GOT3 (cell line): Measurements from ENCODE around the gene SUPT20HL2.
"Not testable (repeated sequence)": the region's sequence is repeated elsewhere in the genome, so short reads cannot be mapped to it uniquely, and the experiment has no call there.

Experiments
- DNase-seq: peaks from one replicate; lab custom pipeline; 2025; ENCODE audit warnings: mixed read lengths; lab: John Stamatoyannopoulos, UW

SUPT20HL2 gene

DNA sequence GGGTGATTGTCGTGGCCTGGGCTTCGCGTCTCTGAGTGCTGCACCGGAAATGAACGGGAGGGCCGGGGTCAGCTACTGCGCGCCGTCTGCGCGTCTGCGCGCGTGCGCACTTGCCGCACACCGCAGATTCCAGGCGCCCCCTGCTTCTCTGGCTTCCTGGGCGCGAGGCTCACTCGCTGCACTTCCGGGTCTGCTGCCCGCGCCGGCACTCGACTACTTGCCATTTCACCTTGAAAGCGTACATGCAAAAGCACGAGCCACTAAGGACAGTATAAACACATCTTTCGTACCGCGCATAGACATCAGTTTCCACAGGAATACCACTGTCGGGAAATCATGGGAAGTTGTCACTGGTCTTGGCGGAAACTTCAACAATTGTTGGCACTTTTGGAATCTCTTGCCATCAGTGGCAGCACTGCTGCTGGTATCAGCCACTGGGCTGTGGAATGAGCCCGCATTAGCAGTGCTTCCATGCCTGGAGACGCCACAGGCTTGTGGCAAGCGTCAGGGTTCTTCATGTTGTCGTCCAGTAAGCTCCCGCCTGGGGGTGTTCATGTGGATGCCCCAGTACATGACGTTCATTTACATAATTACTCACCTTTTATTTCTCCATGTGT, at the start of gene SUPT20HL2:
TSS of gene SUPT20HL2 (minus strand) at position 51 of the 617 bp plus-strand sequence. CDS start 754 bp downstream, outside the sequence.
- no peak for DNase-seq

GRCh38 chrX:24362089-24362745, 48.3 kb upstream of the SUPT20HL2 start:
- not testable (repeated sequence) for DNase-seq

GRCh38 chrX:24360272-24360671, 46.4 kb upstream of the SUPT20HL2 start, which contains the start of gene SUPT20HL1:
Gene SUPT20HL1, plus strand, starts transcription at chrX:24360639. Its CDS starts 2,122 bp downstream, at chrX:24362761.
- DNase-seq = no peak

DNA sequence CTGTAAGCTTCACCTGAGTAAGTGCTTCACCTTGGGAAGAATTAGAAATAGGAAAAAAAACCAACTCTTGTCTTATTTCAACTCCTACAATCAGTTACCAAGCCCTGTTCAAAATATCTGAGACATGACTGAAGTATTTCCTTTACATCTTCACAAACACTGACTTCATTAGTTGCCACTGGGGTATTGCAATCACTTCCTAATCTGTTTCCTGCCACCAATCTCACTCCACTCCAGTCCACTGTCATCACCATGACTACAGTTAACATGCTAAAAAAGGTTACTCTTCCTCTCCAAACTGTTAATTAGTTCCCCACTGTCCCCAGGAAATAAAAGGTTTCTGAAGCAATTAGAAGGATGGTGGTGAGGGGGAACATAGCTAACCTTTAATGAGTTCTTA, 43.2 kb upstream of the SUPT20HL2 start:
- no peak for DNase-seq

- DNase-seq = no peak
Measured at GRCh38 chrX:24355095-24355494, 41.2 kb upstream of the SUPT20HL2 start.

GRCh38 chrX:24350217-24350616, 36.3 kb upstream of the SUPT20HL2 start:
- DNase-seq = no peak

DNA sequence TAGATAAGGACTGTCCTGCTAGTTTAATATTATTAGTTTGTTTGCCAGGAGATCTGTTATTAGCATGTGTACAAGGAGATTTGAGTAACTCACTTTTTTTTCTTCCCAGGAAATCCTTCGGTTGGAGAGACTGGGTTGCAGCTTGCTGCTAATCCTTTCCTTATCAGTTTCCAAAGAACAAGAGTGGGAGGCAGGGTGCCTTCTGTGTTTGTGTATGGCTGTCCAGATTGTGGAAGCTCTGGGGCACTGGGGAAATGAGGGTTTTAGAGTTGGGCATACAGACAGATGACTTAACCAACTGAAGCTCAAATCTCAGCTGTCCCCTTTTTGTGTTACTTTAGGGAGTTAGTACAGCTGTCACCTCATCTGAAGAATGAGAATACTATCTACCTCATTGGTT, 34.0 kb upstream of the SUPT20HL2 start:
- DNase-seq = no peak

DNA sequence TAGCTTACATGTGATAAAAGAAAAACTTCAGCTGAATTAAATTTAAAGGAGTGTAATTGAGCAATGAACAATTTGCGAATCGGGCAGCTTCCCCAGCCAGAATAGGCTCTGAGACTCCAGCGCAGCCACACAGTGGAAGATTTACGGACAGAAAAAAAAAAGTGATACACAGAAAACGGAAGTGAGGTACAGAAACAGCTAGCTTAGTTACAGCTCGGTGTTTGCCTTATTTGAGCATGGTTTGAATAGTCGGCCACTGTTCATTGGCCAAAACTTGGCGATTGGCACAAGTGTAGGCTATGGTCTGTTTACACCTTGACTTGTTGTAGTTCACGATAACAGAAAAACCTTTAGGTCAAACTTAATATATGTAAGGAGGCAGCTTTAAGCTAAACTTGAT, 29.9 kb upstream of the SUPT20HL2 start:
- DNase-seq = no peak

- DNase-seq = peak; percentile 3
Measured at GRCh38 chrX:24341795-24342194, 27.9 kb upstream of the SUPT20HL2 start.

DNA sequence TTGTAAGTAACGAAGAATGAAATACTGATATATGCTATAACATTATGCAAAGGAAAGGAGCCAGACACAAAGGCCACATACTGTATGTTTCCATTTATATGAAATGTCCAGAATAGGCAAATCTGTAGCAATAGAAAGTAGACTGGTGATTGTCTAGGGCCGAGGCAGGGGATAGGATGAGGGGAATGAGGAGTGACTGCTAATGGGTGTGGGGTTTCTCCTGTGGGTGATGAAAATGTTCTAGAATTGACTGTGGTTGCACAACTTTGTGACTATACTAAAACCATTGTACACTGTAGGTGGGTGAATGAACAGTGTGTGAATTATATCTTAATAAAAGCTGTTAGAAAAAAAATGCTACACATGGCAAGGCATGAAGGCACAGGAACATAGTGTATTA, 26.6 kb upstream of the SUPT20HL2 start:
- DNase-seq = no peak

GRCh38 chrX:24339911-24340310, 26.0 kb upstream of the SUPT20HL2 start:
- DNase-seq = no peak

- DNase-seq = no peak
Measured at GRCh38 chrX:24335871-24336270, 22.0 kb upstream of the SUPT20HL2 start.

DNA sequence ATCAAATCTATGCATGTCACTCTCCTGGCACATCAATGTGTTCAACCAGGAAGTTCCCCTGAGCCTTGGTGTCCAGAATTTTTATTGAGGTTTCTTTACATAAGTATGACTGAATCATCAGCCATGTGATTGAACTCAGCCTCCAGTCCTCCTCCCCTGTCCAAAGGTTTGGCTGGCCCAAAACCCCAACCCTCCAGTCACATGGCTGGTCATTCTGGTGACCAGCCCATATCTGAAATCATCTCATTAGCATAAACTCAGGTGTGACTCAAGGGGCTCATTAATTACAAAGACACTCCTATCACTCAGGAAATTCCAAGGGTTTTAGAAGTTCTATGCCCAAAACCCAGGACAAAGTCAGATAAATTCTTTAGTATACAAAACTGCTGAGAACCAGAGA, 20.6 kb upstream of the SUPT20HL2 start:
- no peak for DNase-seq

DNA sequence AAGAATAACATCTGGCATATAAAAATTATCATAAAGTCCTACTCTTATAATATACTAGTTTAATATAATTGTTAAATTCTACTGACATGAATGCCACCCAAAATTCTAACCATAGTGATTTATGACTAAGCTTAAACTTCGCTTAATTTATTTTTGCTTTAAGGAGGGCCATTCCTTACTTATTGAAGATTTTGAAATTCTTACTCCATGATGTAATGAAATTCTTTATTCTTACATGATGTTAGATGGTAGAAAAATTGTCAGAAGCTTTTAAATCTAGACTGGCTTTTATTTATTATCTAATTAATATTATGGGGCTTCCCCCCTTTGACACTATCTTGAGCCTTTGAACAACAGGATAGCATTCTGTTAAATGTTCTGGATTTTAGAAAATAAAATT, 19.5 kb upstream of the SUPT20HL2 start:
- DNase-seq = no peak

DNA sequence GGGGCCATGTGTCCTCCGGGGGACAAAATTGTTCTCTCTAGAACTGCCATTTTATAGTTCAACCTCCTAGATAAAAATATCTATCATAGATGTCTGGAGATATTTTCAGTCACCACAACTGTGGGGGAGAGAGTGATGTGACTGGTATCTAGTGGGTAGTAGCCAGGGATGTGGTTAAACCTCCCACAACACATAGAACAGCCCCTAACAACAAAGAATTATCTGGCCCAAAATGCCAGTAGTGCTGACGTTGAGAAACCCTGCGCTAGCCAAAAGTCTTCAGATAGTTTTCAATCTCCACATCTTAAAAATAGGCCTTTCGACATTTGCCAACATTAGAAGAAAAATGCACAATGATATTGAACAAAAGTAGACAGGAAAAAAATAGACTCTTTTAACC, 19.0 kb upstream of the SUPT20HL2 start:
- DNase-seq = no peak

GRCh38 chrX:24325231-24325630, 11.4 kb upstream of the SUPT20HL2 start:
- DNase-seq = no peak

- no peak for DNase-seq
Measured at GRCh38 chrX:24321741-24322395, 8.0 kb upstream of the SUPT20HL2 start.

DNA sequence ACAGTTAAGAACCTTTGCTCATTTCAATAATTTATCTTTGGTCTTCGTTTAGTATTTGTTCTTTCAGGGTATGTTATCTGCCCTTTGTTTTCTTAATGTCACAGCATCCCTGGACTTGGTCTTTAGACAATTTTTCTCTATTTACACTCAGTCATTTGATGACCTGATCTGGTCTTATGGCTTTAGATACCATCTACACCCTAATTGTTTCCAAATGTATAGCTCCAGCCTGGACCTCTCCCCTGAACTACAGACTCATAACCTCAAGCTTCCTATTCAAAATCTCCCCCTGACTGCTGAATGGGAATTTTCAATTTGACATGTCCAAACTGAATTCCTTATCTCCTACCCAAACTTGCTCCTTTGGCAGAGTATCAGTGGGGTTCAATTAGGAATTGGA, 3.7 kb upstream of the SUPT20HL2 start:
- no peak for DNase-seq

DNA sequence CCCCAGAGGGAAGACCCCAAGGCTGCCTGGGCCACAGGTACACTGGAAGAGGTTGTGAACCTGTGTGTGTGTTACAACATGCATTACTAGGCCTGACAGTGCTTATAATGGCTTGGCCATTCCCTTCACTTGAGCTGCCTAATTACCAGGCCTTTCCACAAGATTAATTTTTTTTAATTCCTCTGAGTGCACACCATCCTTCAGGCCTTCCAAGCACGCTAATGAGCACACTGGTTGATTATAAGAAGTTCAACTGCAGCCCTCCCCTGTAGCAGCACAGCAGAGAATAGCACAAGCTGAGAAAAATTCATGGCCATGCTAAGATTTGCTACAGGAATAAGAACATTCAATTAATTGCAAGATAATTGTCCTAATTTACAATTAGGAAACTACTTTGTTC, 2.2 kb upstream of the SUPT20HL2 start:
- no peak for DNase-seq

GRCh38 chrX:24312249-24312607, 1.6 kb downstream of the SUPT20HL2 start:
- DNase-seq = not testable (repeated sequence)

DNA sequence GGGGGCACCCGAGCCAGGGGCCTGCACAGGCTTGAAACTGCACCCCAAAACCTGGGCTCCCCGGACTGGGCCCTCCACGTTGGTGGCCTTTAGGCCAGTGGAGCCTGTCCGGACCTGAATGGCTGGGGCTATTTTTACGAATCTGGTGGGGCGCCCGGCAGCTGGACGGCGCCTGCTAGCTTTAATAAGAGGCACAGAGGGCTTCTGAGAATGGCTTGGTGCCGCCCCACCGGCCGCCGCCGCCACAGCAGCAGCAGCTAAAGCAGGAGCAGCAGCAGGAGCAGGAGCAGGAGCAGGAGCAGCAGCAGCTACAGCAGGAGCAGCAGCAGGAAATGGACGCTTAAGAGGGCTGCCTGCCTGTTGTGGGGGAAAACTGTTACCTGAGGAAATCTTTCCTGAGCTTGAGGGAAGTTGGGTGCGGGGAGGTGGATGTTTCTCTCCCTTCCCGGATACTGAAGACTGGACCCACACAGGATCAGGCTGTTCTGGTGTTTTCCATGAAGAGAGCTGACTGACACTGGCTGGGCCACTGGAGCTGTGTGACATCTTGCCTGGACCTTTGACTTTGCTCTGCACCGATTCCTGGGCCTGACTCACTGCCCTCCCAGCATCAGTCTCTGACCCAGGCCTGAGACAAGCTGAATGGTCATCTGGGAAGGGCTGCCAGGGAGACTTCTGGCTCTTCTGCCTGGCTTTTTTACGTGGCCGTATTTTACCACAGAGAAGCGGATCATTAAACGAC, 2.2 kb downstream of the SUPT20HL2 start:
- not testable (repeated sequence) for DNase-seq

DNA sequence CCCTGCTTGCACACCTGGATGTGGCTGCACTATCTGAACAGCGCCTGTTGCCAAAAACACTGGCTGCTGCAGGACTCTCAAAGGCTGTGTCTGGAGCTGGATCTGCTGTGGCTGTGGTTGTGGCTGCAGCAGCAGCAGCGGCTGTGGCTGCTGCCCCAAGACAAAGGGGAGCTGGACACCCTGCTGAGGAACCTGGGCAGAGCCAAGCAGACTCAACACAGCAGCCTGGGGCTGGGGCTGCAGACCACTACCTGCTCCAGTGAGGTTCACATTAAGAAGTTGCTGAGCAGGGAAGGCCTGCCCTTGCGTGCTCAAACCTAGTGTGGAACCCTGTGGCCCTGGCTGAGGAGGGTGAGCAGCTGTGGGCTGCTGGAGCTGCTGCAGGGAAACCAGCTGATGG, 3.0 kb downstream of the SUPT20HL2 start:
- not testable (repeated sequence) for DNase-seq
